ENCODE data around the gene SUMO4.

The SUMO4 gene

DNA sequence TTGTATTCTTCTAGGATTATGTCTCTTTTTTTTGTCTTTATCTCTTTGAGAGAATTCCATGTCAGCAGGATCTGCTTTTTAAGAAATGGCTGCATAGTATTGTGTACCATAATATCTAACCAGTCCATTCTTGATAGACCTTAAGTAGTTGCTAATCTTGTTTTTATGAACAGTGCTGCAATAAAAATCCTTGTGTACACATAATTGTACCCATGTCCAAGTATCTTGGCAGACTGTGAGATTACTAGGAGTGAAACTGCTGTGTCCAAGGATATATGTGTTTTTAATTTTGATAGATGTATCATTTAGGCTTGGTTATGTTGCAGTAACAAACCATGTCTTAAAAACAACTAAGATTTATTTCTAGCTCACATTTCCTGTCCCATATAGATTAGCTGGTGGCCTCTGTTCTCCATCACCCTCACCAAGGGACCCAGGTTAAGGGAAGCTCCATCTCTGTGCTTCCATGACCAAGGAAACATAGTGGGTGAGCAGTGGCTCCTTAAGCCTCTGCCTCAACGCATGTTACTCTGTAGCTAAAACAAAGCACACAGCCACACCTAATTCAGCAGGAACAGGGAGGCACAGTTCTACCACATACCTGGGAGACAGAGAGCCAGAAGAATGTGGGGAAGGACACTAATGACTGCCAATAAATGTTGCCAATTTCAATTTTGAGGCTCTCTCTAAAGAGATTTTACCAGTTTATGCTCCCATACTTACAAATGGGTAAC lies 12.1 kb upstream of the SUMO4 start (continued):
- TF ChIP-seq ZNF701 (tag by site-specific recombination; IDR thresholded peaks at IDR 0.05), result no peak
- no peak for TF ChIP-seq ZNF214 (tag by site-specific recombination; IDR thresholded peaks at IDR 0.05; ENCODE audit: borderline replicate concordance)
- TF ChIP-seq ZSCAN30 (tag by site-specific recombination; IDR thresholded peaks at IDR 0.05), result no peak
- no peak for TF ChIP-seq ZNF571 (tag by site-specific recombination; IDR thresholded peaks at IDR 0.05)
- TF ChIP-seq ZNF549 (tag by site-specific recombination; IDR thresholded peaks at IDR 0.05), result peak; percentile 75; the same call in 1 of the 2 replicates

DNA sequence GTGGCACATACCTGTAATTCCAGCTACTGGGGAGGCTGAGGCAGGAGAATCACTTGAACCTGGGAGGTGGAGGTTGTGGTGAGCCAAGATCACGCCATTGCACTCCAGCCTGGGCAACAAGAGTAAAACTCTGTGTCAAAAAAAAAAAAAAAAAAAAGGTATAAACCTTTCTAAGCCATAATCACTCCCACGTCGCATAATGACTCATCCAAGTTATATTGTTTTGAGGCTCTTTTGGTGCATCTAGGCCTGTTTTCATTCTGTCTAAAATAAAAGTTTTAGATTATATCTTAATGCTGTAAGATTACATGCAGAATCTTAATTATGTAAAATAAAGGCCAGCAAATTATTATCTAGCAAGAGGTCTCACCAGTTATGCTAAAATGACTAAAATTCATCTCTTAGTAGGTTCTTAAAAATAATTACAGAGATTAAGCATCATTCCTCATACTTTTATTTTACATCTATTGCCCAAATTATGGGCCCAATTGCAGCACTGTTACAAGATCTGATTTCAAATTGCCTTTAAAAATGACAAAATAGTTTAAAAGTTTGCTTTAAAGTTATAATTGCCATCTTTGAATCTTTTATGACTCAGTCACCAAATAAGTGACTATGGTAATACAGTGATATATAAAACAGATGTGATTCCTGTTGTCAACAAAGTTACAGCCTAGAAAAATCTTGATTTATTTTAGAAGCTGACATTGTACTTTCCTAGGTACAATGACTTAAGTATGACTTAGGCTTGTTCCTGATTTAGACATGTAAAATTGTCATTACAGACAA lies 10.4 kb upstream of the SUMO4 start:
- CTCF ChIA-PET, result no interaction called here
- POLR2A ChIA-PET, result no interaction called here
- Histone ChIP-seq H3K4me3 (ENCODE audit: low read depth, low read length) (no peak overlapping the region), H3K9me3 (ENCODE audit: control insufficient read depth, insufficient read depth, low read depth, low read length) (no peaks in the 10 kb centered on the region), H3K27ac (ENCODE audit: extremely low read depth, low read depth, low read length) (no peak overlapping the region), H3K4me1 (ENCODE audit: control insufficient read depth, insufficient read depth, low read length) (no peaks in the 10 kb centered on the region), H3K36me3 (ENCODE audit: control insufficient read depth in 2 of 2, insufficient read depth in 1 of 2, low read length in 2 of 2) (peaks cover 4 to 19% of the 10 kb centered on the region in 2 experiments; a peak in 2 of 3 replicates)
- TF ChIP-seq RBAK (tag by site-specific recombination; IDR thresholded peaks at IDR 0.05) (no peak), ZNF521 (tag by site-specific recombination; IDR thresholded peaks at IDR 0.05) (no peak), ZNF37A (tag by site-specific recombination; IDR thresholded peaks at IDR 0.05) (no peak), ZNF677 (tag by site-specific recombination; IDR thresholded peaks at IDR 0.05) (no peak), ZFP41 (tag by site-specific recombination; IDR thresholded peaks at IDR 0.05; ENCODE audit: borderline replicate concordance) (no peak), ZNF544 (tag by site-specific recombination; IDR thresholded peaks at IDR 0.05) (no peak), ZNF140 (tag by site-specific recombination; IDR thresholded peaks at IDR 0.05) (no peak), IKZF3 (tag by site-specific recombination; IDR thresholded peaks at IDR 0.05) (no peak), HOXC10 (CRISPR knock-in tag; IDR thresholded peaks at IDR 0.05) (no peak), ZNF23 (tag by site-specific recombination; IDR thresholded peaks at IDR 0.05; ENCODE audit: borderline replicate concordance) (no peak)
- TF ChIP-seq, protein P1, sequence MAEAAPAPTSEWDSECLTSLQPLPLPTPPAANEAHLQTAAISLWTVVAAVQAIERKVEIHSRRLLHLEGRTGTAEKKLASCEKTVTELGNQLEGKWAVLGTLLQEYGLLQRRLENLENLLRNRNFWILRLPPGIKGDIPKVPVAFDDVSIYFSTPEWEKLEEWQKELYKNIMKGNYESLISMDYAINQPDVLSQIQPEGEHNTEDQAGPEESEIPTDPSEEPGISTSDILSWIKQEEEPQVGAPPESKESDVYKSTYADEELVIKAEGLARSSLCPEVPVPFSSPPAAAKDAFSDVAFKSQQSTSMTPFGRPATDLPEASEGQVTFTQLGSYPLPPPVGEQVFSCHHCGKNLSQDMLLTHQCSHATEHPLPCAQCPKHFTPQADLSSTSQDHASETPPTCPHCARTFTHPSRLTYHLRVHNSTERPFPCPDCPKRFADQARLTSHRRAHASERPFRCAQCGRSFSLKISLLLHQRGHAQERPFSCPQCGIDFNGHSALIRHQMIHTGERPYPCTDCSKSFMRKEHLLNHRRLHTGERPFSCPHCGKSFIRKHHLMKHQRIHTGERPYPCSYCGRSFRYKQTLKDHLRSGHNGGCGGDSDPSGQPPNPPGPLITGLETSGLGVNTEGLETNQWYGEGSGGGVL (tag by site-specific recombination; IDR thresholded peaks at IDR 0.05), result no peak
- TF ChIP-seq, protein P2, sequence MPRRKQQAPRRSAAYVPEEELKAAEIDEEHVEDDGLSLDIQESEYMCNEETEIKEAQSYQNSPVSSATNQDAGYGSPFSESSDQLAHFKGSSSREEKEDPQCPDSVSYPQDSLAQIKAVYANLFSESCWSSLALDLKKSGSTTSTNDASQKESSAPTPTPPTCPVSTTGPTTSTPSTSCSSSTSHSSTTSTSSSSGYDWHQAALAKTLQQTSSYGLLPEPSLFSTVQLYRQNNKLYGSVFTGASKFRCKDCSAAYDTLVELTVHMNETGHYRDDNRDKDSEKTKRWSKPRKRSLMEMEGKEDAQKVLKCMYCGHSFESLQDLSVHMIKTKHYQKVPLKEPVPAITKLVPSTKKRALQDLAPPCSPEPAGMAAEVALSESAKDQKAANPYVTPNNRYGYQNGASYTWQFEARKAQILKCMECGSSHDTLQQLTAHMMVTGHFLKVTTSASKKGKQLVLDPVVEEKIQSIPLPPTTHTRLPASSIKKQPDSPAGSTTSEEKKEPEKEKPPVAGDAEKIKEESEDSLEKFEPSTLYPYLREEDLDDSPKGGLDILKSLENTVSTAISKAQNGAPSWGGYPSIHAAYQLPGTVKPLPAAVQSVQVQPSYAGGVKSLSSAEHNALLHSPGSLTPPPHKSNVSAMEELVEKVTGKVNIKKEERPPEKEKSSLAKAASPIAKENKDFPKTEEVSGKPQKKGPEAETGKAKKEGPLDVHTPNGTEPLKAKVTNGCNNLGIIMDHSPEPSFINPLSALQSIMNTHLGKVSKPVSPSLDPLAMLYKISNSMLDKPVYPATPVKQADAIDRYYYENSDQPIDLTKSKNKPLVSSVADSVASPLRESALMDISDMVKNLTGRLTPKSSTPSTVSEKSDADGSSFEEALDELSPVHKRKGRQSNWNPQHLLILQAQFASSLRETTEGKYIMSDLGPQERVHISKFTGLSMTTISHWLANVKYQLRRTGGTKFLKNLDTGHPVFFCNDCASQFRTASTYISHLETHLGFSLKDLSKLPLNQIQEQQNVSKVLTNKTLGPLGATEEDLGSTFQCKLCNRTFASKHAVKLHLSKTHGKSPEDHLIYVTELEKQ (tag by site-specific recombination; IDR thresholded peaks at IDR 0.05; ENCODE audit: borderline replicate concordance), result no peak
- TF ChIP-seq, protein P3, sequence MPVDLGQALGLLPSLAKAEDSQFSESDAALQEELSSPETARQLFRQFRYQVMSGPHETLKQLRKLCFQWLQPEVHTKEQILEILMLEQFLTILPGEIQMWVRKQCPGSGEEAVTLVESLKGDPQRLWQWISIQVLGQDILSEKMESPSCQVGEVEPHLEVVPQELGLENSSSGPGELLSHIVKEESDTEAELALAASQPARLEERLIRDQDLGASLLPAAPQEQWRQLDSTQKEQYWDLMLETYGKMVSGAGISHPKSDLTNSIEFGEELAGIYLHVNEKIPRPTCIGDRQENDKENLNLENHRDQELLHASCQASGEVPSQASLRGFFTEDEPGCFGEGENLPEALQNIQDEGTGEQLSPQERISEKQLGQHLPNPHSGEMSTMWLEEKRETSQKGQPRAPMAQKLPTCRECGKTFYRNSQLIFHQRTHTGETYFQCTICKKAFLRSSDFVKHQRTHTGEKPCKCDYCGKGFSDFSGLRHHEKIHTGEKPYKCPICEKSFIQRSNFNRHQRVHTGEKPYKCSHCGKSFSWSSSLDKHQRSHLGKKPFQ (tag by site-specific recombination; IDR thresholded peaks at IDR 0.05), result no peak
- TF ChIP-seq, protein P4, sequence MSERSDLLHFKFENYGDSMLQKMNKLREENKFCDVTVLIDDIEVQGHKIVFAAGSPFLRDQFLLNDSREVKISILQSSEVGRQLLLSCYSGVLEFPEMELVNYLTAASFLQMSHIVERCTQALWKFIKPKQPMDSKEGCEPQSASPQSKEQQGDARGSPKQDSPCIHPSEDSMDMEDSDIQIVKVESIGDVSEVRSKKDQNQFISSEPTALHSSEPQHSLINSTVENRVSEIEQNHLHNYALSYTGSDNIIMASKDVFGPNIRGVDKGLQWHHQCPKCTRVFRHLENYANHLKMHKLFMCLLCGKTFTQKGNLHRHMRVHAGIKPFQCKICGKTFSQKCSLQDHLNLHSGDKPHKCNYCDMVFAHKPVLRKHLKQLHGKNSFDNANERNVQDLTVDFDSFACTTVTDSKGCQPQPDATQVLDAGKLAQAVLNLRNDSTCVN (tag by site-specific recombination; optimal IDR thresholded peaks at IDR 0.05), result no peak
- TF ChIP-seq, protein P5, sequence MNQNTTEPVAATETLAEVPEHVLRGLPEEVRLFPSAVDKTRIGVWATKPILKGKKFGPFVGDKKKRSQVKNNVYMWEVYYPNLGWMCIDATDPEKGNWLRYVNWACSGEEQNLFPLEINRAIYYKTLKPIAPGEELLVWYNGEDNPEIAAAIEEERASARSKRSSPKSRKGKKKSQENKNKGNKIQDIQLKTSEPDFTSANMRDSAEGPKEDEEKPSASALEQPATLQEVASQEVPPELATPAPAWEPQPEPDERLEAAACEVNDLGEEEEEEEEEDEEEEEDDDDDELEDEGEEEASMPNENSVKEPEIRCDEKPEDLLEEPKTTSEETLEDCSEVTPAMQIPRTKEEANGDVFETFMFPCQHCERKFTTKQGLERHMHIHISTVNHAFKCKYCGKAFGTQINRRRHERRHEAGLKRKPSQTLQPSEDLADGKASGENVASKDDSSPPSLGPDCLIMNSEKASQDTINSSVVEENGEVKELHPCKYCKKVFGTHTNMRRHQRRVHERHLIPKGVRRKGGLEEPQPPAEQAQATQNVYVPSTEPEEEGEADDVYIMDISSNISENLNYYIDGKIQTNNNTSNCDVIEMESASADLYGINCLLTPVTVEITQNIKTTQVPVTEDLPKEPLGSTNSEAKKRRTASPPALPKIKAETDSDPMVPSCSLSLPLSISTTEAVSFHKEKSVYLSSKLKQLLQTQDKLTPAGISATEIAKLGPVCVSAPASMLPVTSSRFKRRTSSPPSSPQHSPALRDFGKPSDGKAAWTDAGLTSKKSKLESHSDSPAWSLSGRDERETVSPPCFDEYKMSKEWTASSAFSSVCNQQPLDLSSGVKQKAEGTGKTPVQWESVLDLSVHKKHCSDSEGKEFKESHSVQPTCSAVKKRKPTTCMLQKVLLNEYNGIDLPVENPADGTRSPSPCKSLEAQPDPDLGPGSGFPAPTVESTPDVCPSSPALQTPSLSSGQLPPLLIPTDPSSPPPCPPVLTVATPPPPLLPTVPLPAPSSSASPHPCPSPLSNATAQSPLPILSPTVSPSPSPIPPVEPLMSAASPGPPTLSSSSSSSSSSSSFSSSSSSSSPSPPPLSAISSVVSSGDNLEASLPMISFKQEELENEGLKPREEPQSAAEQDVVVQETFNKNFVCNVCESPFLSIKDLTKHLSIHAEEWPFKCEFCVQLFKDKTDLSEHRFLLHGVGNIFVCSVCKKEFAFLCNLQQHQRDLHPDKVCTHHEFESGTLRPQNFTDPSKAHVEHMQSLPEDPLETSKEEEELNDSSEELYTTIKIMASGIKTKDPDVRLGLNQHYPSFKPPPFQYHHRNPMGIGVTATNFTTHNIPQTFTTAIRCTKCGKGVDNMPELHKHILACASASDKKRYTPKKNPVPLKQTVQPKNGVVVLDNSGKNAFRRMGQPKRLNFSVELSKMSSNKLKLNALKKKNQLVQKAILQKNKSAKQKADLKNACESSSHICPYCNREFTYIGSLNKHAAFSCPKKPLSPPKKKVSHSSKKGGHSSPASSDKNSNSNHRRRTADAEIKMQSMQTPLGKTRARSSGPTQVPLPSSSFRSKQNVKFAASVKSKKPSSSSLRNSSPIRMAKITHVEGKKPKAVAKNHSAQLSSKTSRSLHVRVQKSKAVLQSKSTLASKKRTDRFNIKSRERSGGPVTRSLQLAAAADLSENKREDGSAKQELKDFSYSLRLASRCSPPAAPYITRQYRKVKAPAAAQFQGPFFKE (tag by site-specific recombination; IDR thresholded peaks at IDR 0.05; ENCODE audit: borderline replicate concordance), result no peak
